ENCODE measurements around the gene TMEM38B. TPM values are rescaled to one million over a fixed set of nuclear protein-coding genes. Genes with fewer than 3 reads are reported as not detected.

The TMEM38B gene
- total and polyA plus RNA-seq, 2 donors (not counting 3 experiments of a cell fraction or from before 2014, with no cell fraction given) = 4.2 to 7.7 TPM

DNA sequence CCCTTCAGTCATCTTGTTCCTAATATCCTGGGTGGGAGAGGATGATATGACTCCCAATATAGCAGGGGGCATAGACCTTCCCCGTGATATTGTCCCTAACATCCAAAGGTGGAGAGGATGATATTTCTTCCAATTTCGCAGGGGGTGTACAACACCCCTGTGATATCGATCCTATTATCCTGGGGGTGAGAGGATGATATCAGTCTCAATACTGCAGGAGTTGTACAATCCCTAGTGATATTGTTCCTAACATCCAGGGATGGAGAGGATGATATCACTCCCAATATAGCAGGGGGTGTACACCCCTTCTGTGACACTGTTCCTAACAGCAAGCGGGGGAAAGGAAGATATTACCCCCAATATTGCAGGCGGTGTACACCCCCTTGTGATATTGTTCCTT lies 122.6 kb downstream of the TMEM38B start:
- H3K4me2 ChIP-seq (ENCODE audit: insufficient read depth, low read length) = no peak overlapping the region
- H2AFZ ChIP-seq (ENCODE audit: low read depth, low read length) = no peak overlapping the region
- H3K36me3 ChIP-seq (ENCODE audit: control insufficient read depth in 2 of 2, extremely low read depth in 1 of 2, insufficient read depth in 2 of 2, low read length in 2 of 2) = no peaks in the 10 kb centered on the region
- no peaks in the 10 kb centered on the region for H3K79me2 ChIP-seq (ENCODE audit: control insufficient read depth, insufficient read depth, low read length)
- H3K9ac ChIP-seq (replicated peaks; ENCODE audit: extremely low read depth, insufficient read depth, low read length) = no peak overlapping the region
- ChIA-PET POLR2A (no interaction called here), CTCF (no interaction called here)
- H3K4me1 ChIP-seq (ENCODE audit: control insufficient read depth, extremely low read depth, insufficient read depth, low read length) = no peaks in the 10 kb centered on the region
- no peaks in the 10 kb centered on the region for H4K20me1 ChIP-seq (replicated peaks; ENCODE audit: control insufficient read depth, extremely low read depth, insufficient read depth, low read length)
- no peaks in the 10 kb centered on the region for H3K27me3 ChIP-seq (ENCODE audit: control insufficient read depth in 2 of 2, insufficient read depth in 2 of 2, low read length in 2 of 2)
- DNase-seq (ENCODE audit: low read depth, low spot score) = no peak
- no peak overlapping the region for H3K4me3 ChIP-seq (replicated peaks in 1 of 3; ENCODE audit: insufficient read depth in 1 of 3, low read depth in 1 of 3, low read length in 3 of 3)
- dilution Hi-C loops (cut with MboI; ENCODE audit: extremely low pct_ligation_motif_present, low sequenced_read_pairs) = no loop called here
- BruUV-seq (replicated peaks) = no TSS peak
- intact Hi-C loops (cut with micrococcal nuclease) = no loop called here
- no peak overlapping the region for H3K27ac ChIP-seq (ENCODE audit: insufficient read depth, low read depth, low read length)
- TF ChIP-seq, protein P1, sequence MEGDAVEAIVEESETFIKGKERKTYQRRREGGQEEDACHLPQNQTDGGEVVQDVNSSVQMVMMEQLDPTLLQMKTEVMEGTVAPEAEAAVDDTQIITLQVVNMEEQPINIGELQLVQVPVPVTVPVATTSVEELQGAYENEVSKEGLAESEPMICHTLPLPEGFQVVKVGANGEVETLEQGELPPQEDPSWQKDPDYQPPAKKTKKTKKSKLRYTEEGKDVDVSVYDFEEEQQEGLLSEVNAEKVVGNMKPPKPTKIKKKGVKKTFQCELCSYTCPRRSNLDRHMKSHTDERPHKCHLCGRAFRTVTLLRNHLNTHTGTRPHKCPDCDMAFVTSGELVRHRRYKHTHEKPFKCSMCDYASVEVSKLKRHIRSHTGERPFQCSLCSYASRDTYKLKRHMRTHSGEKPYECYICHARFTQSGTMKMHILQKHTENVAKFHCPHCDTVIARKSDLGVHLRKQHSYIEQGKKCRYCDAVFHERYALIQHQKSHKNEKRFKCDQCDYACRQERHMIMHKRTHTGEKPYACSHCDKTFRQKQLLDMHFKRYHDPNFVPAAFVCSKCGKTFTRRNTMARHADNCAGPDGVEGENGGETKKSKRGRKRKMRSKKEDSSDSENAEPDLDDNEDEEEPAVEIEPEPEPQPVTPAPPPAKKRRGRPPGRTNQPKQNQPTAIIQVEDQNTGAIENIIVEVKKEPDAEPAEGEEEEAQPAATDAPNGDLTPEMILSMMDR (IDR thresholded peaks at IDR 0.05; ENCODE audit: extremely low read depth in 1 of 2, insufficient read depth in 1 of 2, low read depth in 1 of 2, low read length in 2 of 2) = no peak
- H3K9me1 ChIP-seq (replicated peaks; ENCODE audit: control insufficient read depth, extremely low read depth, insufficient read depth, low read length) = no peaks in the 10 kb centered on the region
- FAIRE-seq = no peak
- H3K9me3 ChIP-seq (replicated peaks; ENCODE audit: control insufficient read depth, insufficient read depth, low read length) = no peaks in the 10 kb centered on the region

DNA sequence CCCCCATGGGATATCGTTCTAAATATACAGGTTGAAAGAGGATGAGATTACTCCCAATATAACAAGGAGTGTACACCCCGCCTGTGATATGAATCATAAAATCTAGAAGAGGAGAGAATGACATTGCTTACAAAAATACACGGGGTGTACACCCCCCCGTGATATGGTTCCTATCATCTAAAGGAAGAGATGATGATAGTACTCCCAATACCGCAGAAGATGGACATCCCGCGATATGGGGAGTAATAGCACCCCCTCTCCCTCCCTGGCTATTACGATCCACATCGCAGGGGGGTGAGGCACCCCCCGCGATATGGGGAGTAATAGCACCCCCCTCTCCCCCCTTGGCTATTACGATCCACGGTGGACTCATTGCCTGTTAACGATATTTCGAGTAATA lies 124.6 kb downstream of the TMEM38B start:
- no peaks in the 10 kb centered on the region for H4K20me1 ChIP-seq (replicated peaks; ENCODE audit: control insufficient read depth, extremely low read depth, insufficient read depth, low read length)
- H3K9me3 ChIP-seq (replicated peaks; ENCODE audit: control insufficient read depth, insufficient read depth, low read length) = no peaks in the 10 kb centered on the region
- H3K4me1 ChIP-seq (ENCODE audit: control insufficient read depth, extremely low read depth, insufficient read depth, low read length) = no peaks in the 10 kb centered on the region
- no peak for FAIRE-seq
- H3K27ac ChIP-seq (ENCODE audit: insufficient read depth, low read depth, low read length) = no peak overlapping the region
- no peaks in the 10 kb centered on the region for H3K9me1 ChIP-seq (replicated peaks; ENCODE audit: control insufficient read depth, extremely low read depth, insufficient read depth, low read length)
- TF ChIP-seq, protein P1 (IDR thresholded peaks at IDR 0.05; ENCODE audit: extremely low read depth in 1 of 2, insufficient read depth in 1 of 2, low read depth in 1 of 2, low read length in 2 of 2) = no peak
- TF ChIP-seq POLR2A (IDR thresholded peaks at IDR 0.05; ENCODE audit: low read depth, low read length) (no peak), POLR2AphosphoS5 (IDR thresholded peaks at IDR 0.05; ENCODE audit: insufficient read depth, low read depth, low read length) (no peak), JUN (IDR thresholded peaks at IDR 0.05; ENCODE audit: borderline replicate concordance, insufficient read depth, insufficient read length, low read depth) (no peak), EZH2 (IDR thresholded peaks at IDR 0.05; ENCODE audit: borderline replicate concordance, low read depth, low read length, severe bottlenecking) (no peak), FOS (IDR thresholded peaks at IDR 0.05; ENCODE audit: borderline replicate concordance, insufficient read depth, low read length) (no peak), GATA2 (IDR thresholded peaks at IDR 0.05; ENCODE audit: insufficient read depth, insufficient read length, low read depth, low read length) (no peak), MYC (IDR thresholded peaks at IDR 0.05; ENCODE audit: low read depth, low read length) (no peak)
- TF ChIP-seq, protein P2, sequence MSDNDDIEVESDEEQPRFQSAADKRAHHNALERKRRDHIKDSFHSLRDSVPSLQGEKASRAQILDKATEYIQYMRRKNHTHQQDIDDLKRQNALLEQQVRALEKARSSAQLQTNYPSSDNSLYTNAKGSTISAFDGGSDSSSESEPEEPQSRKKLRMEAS (IDR thresholded peaks at IDR 0.05; ENCODE audit: insufficient read depth, insufficient read length) = no peak
- intact Hi-C loops (cut with micrococcal nuclease) = no loop called here
- no peak overlapping the region for H3K9ac ChIP-seq (replicated peaks; ENCODE audit: extremely low read depth, insufficient read depth, low read length)
- CTCF ChIA-PET = no interaction called here
- no peak overlapping the region for H3K4me3 ChIP-seq (replicated peaks in 1 of 3; ENCODE audit: insufficient read depth in 1 of 3, low read depth in 1 of 3, low read length in 3 of 3)
- H3K4me2 ChIP-seq (ENCODE audit: insufficient read depth, low read length) = no peak overlapping the region
- POLR2A ChIA-PET = no interaction called here
- no peak overlapping the region for H2AFZ ChIP-seq (ENCODE audit: low read depth, low read length)
- H3K36me3 ChIP-seq (ENCODE audit: control insufficient read depth in 2 of 2, extremely low read depth in 1 of 2, insufficient read depth in 2 of 2, low read length in 2 of 2) = no peaks in the 10 kb centered on the region
- H3K79me2 ChIP-seq (ENCODE audit: control insufficient read depth, insufficient read depth, low read length) = no peaks in the 10 kb centered on the region
- DNase-seq (ENCODE audit: low read depth, low spot score) = no peak
- no peaks in the 10 kb centered on the region for H3K27me3 ChIP-seq (ENCODE audit: control insufficient read depth in 2 of 2, insufficient read depth in 2 of 2, low read length in 2 of 2)
- dilution Hi-C loops (cut with MboI; ENCODE audit: extremely low pct_ligation_motif_present, low sequenced_read_pairs) = no loop called here
- BruUV-seq (replicated peaks) = no TSS peak
